Measurements from ENCODE around the gene KRTAP26-1.

Gene KRTAP26-1

GRCh38 chr21:30271156-30271555, 49.0 kb downstream of the KRTAP26-1 start:
- no peak for DNase-seq (ENCODE audit: low spot score)

GRCh38 chr21:30269803-30270530, 50.1 kb downstream of the KRTAP26-1 start:
- no peak for DNase-seq (ENCODE audit: low spot score)

Data from activated CD4-positive, alpha-beta T cell treated with anti-CD3 and anti-CD28 coated beads, Interleukin-2, Interleukin-4, amounts not matched to agents 100 ng/mL and 50 ng/mL, durations not matched to agents 16 hours and 8 hours (primary cell).